HUES64 (cell line): ENCODE results near the gene MAPK8IP1.

Source experiments
- H3K27ac ChIP-seq: 2 replicates; pipeline ENCODE4 v1.7.0; 2013; ENCODE audit warnings: low read depth, low read length, inconsistent platforms
- H3K27me3 ChIP-seq: 2 replicates; pipeline ENCODE4 v1.6.1; 2013; ENCODE audit warnings: mild to moderate bottlenecking, low read length; ENCODE audit not compliant: insufficient read depth
- H3K36me3 ChIP-seq: 2 replicates; pipeline ENCODE4 v1.6.1; 2013; ENCODE audit warnings: mild to moderate bottlenecking, low read length; ENCODE audit not compliant: insufficient read depth
- H3K4me1 ChIP-seq: 2 replicates; pipeline ENCODE4 v1.6.1; 2013; ENCODE audit warnings: mild to moderate bottlenecking, low read length, moderate library complexity; ENCODE audit not compliant: insufficient read depth
- H3K4me3 ChIP-seq: 2 replicates; pipeline ENCODE4 v1.5.1; 2013; ENCODE audit warnings: mild to moderate bottlenecking, low read length, moderate library complexity
- H3K9ac ChIP-seq: 2 replicates; pipeline ENCODE4 v1.6.1; 2013; ENCODE audit warnings: mild to moderate bottlenecking, low read depth, low read length
- H3K9me3 ChIP-seq: 2 replicates; pipeline ENCODE4 v1.6.1; 2013; ENCODE audit warnings: low read depth, low read length; ENCODE audit not compliant: insufficient read depth
- WGBS: fragments of 150-250, 120-280 bp; methylation state at CpG from one replicate; pipeline ENCODE4 v1.1.7; 2013; ENCODE audit warnings: missing lambda C conversion rate; 5-methylcytosine and 5-hydroxymethylcytosine counted together

Gene MAPK8IP1

GRCh38 chr11:45860764-45861510 lies 24.5 kb upstream of the MAPK8IP1 start:
- no peaks in the 10 kb centered on the region for H3K9me3 ChIP-seq
- H3K4me1 ChIP-seq, result peaks cover 9% of the 10 kb centered on the region; the same call in 1 of the 2 replicates
- H3K4me3 ChIP-seq, result no peak overlapping the region
- no peak overlapping the region for H3K9ac ChIP-seq
- peaks cover 47% of the 10 kb centered on the region for H3K36me3 ChIP-seq
- 93% methylated on average over 10 of the region's 10 CpGs for WGBS
- H3K27ac ChIP-seq, result no peak overlapping the region
- H3K27me3 ChIP-seq, result no peaks in the 10 kb centered on the region

GRCh38 chr11:45864041-45864440 lies 21.4 kb upstream of the MAPK8IP1 start:
- Histone ChIP-seq H3K36me3 (peaks cover 57% of the 10 kb centered on the region), H3K9ac (no peak overlapping the region)

GRCh38 chr11:45869551-45869950 lies 15.9 kb upstream of the MAPK8IP1 start:
- Histone ChIP-seq H3K27ac (no peak overlapping the region), H3K9ac (no peak overlapping the region), H3K36me3 (peaks cover 54% of the 10 kb centered on the region), H3K4me3 (no peak overlapping the region), H3K4me1 (peaks cover 6% of the 10 kb centered on the region; the same call in 1 of the 2 replicates), H3K27me3 (no peaks in the 10 kb centered on the region), H3K9me3 (no peaks in the 10 kb centered on the region)
- WGBS, result 91% methylated on average over 12 of the region's 12 CpGs

More at GRCh38 chr11:45864041-45864440, 21.4 kb upstream of the MAPK8IP1 start:
- Histone ChIP-seq H3K9me3 (no peaks in the 10 kb centered on the region), H3K4me1 (no peaks in the 10 kb centered on the region), H3K27ac (no peak overlapping the region), H3K4me3 (no peak overlapping the region), H3K27me3 (no peaks in the 10 kb centered on the region)

- Histone ChIP-seq H3K9ac (no peak overlapping the region), H3K36me3 (peaks cover 54% of the 10 kb centered on the region), H3K4me3 (no peak overlapping the region), H3K4me1 (peaks cover 8% of the 10 kb centered on the region; the same call in 1 of the 2 replicates), H3K27me3 (no peaks in the 10 kb centered on the region), H3K9me3 (no peaks in the 10 kb centered on the region), H3K27ac (no peak overlapping the region)
- WGBS, result 92% methylated on average over 4 of the region's 4 CpGs
Observed at GRCh38 chr11:45870706-45871105, 14.7 kb upstream of the MAPK8IP1 start.

GRCh38 chr11:45871638-45872037 lies 13.8 kb upstream of the MAPK8IP1 start:
- H3K9me3 ChIP-seq, result no peaks in the 10 kb centered on the region
- H3K4me1 ChIP-seq, result peaks cover 18% of the 10 kb centered on the region
- WGBS, result 95% methylated on average over 2 of the region's 2 CpGs
- no peaks in the 10 kb centered on the region for H3K27me3 ChIP-seq
- H3K27ac ChIP-seq, result no peak overlapping the region
- peaks cover 54% of the 10 kb centered on the region for H3K36me3 ChIP-seq
- H3K4me3 ChIP-seq, result no peak overlapping the region
- H3K9ac ChIP-seq, result no peak overlapping the region

GRCh38 chr11:45872651-45873356 lies 12.6 kb upstream of the MAPK8IP1 start:
- H3K9ac ChIP-seq, result no peak overlapping the region
- H3K9me3 ChIP-seq, result no peaks in the 10 kb centered on the region
- H3K4me3 ChIP-seq, result no peak overlapping the region
- H3K27ac ChIP-seq, result no peak overlapping the region
- 34% methylated on average over 9 of the region's 9 CpGs for whole genome bisulfite sequencing
- H3K36me3 ChIP-seq, result peaks cover 44% of the 10 kb centered on the region
- peaks cover 23% of the 10 kb centered on the region for H3K4me1 ChIP-seq
- H3K27me3 ChIP-seq, result no peaks in the 10 kb centered on the region

- Histone ChIP-seq H3K27me3 (no peaks in the 10 kb centered on the region), H3K9me3 (no peaks in the 10 kb centered on the region), H3K27ac (no peak overlapping the region), H3K4me1 (peaks cover 23% of the 10 kb centered on the region), H3K4me3 (no peak overlapping the region), H3K9ac (no peak overlapping the region), H3K36me3 (peaks cover 20% of the 10 kb centered on the region)
- 53% methylated on average over 6 of the region's 6 CpGs for WGBS
Observed at GRCh38 chr11:45876401-45876800, 9.1 kb upstream of the MAPK8IP1 start.

- Histone ChIP-seq H3K9me3 (no peaks in the 10 kb centered on the region), H3K9ac (no peak overlapping the region), H3K4me3 (no peak overlapping the region), H3K36me3 (peaks cover 14% of the 10 kb centered on the region), H3K4me1 (peaks cover 23% of the 10 kb centered on the region), H3K27me3 (no peaks in the 10 kb centered on the region), H3K27ac (no peak overlapping the region)
- WGBS, result 96% methylated on average over 8 of the region's 8 CpGs
Observed at GRCh38 chr11:45877221-45877620, 8.2 kb upstream of the MAPK8IP1 start.

GRCh38 chr11:45877845-45878244 lies 7.6 kb upstream of the MAPK8IP1 start:
- 95% methylated on average over 3 of the region's 3 CpGs for WGBS
- H3K9ac ChIP-seq, result no peak overlapping the region
- peaks cover 22% of the 10 kb centered on the region for H3K4me1 ChIP-seq

GRCh38 chr11:45879803-45880686 lies 5.4 kb upstream of the MAPK8IP1 start:
- Histone ChIP-seq H3K27me3 (no peaks in the 10 kb centered on the region), H3K27ac (no peak overlapping the region), H3K4me3 (no peak overlapping the region), H3K9ac (no peak overlapping the region), H3K9me3 (no peaks in the 10 kb centered on the region), H3K4me1 (peaks cover 17% of the 10 kb centered on the region), H3K36me3 (peaks cover 7% of the 10 kb centered on the region)
- 92% methylated on average over 7 of the region's 7 CpGs for WGBS

More at GRCh38 chr11:45877845-45878244, 7.6 kb upstream of the MAPK8IP1 start:
- Histone ChIP-seq H3K36me3 (peaks cover 14% of the 10 kb centered on the region), H3K27ac (no peak overlapping the region), H3K27me3 (no peaks in the 10 kb centered on the region), H3K9me3 (no peaks in the 10 kb centered on the region), H3K4me3 (no peak overlapping the region)
